WERI-Rb-1 (cell line): ENCODE data around the gene C2CD2.
A peak's percentile ranks its signal among the peaks of the same experiment; 100 is the strongest.

Source experiments
- DNase-seq: peaks from one replicate; pipeline ENCODE4 v3.0.0-alpha.2; 2020
- H3K27ac ChIP-seq: fragments of 250-450 bp; sonication (Bioruptor Pico); 2 replicates; pipeline ENCODE4 v1.5.1; 2020; ENCODE audit warnings: mild to moderate bottlenecking, moderate library complexity
- H3K27me3 ChIP-seq: fragments of 250-450 bp; sonication (Bioruptor Pico); 2 replicates; pipeline ENCODE4 v1.5.1; 2021; ENCODE audit warnings: mild to moderate bottlenecking, low read depth, moderate library complexity; ENCODE audit not compliant: insufficient read depth, severe bottlenecking
- H3K36me3 ChIP-seq: fragments of 250-450 bp; sonication (Bioruptor Pico); 2 replicates; pipeline ENCODE4 v1.5.1; 2020; ENCODE audit warnings: mild to moderate bottlenecking, moderate library complexity
- H3K4me3 ChIP-seq: 2 replicates; pipeline ENCODE4 v1.5.1; 2011; ENCODE audit warnings: low read depth, mild to moderate bottlenecking, control low read depth, low read length
- H3K9me3 ChIP-seq: fragments of 250-450 bp; sonication (Bioruptor Pico); 2 replicates; pipeline ENCODE4 v1.5.1; 2021; ENCODE audit warnings: mild to moderate bottlenecking, moderate library complexity; ENCODE audit not compliant: severe bottlenecking
- CTCF ChIP-seq: IDR thresholded peaks from 2 replicates; pipeline ENCODE4 v1.5.1; 2011; ENCODE audit warnings: low read depth, mild to moderate bottlenecking, control low read depth, inconsistent platforms, low read length

C2CD2 gene

GRCh38 chr21:41848533-41848932, 105.3 kb downstream of the C2CD2 start:
- Histone ChIP-seq H3K4me3 (no peak overlapping the region), H3K9me3 (no peaks in the 10 kb centered on the region), H3K27ac (peak overlapping the region; percentile 42), H3K27me3 (no peaks in the 10 kb centered on the region), H3K36me3 (peaks cover 44% of the 10 kb centered on the region)
- TF ChIP-seq CTCF = no peak
- DNase-seq = no peak

- Histone ChIP-seq H3K4me3 (no peak overlapping the region), H3K27ac (no peak overlapping the region), H3K36me3 (peaks cover 35% of the 10 kb centered on the region), H3K9me3 (no peaks in the 10 kb centered on the region), H3K27me3 (no peaks in the 10 kb centered on the region)
- DNase-seq = peak; percentile 44
- TF ChIP-seq CTCF = peak; percentile 66
Observed at GRCh38 chr21:41847066-41847804, 106.6 kb downstream of the C2CD2 start.

- Histone ChIP-seq H3K4me3 (no peak overlapping the region), H3K27me3 (no peaks in the 10 kb centered on the region), H3K27ac (no peak overlapping the region), H3K36me3 (peaks cover 35% of the 10 kb centered on the region), H3K9me3 (no peaks in the 10 kb centered on the region)
- TF ChIP-seq CTCF = no peak
- DNase-seq = no peak
Observed at GRCh38 chr21:41846536-41846935, 107.3 kb downstream of the C2CD2 start.

- peaks cover 3% of the 10 kb centered on the region for H3K9me3 ChIP-seq
- DNase-seq = no peak
- no peak for TF ChIP-seq CTCF
Observed at GRCh38 chr21:41846033-41846317, 107.8 kb downstream of the C2CD2 start.

GRCh38 chr21:41845310-41846032, 108.3 kb downstream of the C2CD2 start:
- Histone ChIP-seq H3K9me3 (peaks cover 4% of the 10 kb centered on the region), H3K4me3 (no peak overlapping the region), H3K27ac (peak overlapping the region; percentile 17; the same call in 1 of the 2 replicates), H3K27me3 (no peaks in the 10 kb centered on the region), H3K36me3 (peaks cover 33% of the 10 kb centered on the region)
- no peak for DNase-seq
- no peak for TF ChIP-seq CTCF

More at GRCh38 chr21:41846033-41846317, 107.8 kb downstream of the C2CD2 start:
- Histone ChIP-seq H3K36me3 (peaks cover 33% of the 10 kb centered on the region), H3K27me3 (no peaks in the 10 kb centered on the region), H3K27ac (0 out of 2 replicates have a peak overlapping the region, but pooled peaks have one; percentile 12), H3K4me3 (no peak overlapping the region)
